ENCODE data around the gene AHNAK2.
"Not testable (repeated sequence)": the region's sequence is repeated elsewhere in the genome, so short reads cannot be mapped to it uniquely, and the experiment has no call there.

The AHNAK2 gene

DNA sequence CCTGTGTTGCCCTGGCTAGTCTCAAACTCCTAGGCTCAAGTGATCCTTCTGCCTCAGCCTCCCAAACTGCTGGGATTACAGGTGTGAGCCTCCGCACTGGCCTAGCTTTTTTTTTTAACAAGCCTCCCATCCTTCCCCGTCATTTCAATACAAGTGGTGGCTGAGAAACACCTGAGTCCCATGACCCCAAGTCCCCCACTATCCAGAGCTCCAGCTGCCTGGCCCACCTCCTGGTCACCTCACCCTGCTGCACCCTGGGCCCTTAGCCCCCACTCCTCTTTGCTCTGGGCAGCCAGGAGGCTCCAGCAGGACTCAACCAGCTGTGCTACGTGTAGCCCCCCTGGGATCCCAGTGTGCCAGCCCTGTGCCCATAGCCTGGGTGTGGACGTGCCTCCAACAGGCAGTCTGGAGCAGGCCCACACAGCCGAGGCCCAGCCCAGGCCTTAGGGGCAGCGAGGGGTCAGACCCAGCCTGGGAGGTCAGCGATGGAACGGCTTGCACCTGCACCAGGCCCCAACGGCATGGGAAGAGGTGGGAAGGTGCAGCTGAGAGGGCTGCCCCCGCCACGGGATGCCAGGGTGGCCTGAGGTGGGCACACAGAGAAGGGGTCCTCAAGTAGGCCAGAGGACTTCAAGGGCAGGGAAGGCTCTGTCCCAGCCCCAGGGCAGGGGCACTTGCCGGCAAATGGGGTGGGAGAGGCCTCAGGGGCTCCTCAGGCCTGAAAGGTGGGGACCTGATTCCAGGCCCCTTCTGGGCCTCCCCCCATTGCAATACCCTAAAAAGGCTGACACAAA, 6.5 kb downstream of the AHNAK2 start:
- DNase-seq = no peak

DNA sequence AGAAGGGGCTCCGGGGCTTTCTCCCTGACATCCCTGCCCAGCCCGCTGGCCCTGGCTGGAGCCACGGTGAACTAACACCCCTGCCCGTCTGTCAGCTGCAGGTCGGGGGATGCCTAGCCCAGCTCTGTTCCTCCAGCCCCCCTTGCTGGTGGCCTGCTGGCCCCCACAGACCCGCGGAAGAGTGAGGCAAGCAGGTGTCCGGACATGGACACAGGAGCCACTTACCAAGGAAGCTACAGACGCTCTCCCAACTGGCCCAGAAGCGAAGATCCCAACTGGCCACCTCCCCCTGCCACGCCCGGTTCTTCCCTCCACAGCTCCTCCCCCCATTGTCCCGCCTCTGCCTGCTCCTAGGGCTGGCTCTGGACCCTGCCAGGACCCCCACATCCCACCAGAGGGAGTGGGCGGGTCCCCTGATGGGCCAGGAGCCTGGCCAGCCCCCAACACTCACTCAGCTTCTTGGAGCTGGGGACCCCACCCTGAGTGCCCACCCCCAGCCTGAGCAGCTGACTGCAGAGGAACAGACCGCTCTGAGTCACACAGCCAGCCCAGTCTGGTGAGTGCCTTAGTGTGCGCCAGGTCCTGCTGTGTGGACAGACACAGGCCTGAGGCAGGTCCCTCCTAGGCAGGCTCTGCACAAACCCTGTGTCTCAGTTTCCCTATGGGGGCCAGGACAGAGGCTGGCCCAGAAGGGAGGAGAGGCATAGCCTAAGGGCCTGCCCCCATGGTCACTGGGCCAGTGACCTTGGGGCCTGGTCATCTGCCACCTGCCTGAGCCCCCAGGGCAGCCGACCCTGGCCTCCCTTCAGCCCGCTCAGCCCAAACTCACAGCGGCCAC, 7.7 kb downstream of the AHNAK2 start:
- no peak for DNase-seq

DNA sequence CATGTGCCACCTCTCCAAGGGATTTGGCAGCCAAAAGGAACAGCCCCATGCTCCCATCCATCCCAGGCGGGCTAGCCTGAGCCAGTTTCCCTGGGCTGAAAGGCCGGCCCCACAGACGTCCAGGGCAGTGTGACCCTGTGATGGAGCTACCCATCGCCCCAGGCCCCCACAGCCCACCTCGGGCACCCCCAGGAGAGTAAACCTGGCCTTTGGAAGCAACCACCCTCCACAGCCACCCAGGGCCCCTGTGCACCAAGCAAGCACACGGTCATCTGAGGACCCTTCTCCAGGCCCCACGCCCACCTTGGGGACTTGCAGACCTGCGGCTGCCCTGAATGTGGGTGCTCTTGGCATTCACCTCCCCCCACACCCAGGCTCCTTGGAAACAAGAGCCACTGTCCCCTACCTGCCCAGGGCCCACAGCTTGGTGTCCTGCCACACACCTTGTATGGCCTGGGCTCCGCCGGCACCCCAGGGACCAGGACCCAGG, 8.4 kb downstream of the AHNAK2 start:
- no peak for DNase-seq

DNA sequence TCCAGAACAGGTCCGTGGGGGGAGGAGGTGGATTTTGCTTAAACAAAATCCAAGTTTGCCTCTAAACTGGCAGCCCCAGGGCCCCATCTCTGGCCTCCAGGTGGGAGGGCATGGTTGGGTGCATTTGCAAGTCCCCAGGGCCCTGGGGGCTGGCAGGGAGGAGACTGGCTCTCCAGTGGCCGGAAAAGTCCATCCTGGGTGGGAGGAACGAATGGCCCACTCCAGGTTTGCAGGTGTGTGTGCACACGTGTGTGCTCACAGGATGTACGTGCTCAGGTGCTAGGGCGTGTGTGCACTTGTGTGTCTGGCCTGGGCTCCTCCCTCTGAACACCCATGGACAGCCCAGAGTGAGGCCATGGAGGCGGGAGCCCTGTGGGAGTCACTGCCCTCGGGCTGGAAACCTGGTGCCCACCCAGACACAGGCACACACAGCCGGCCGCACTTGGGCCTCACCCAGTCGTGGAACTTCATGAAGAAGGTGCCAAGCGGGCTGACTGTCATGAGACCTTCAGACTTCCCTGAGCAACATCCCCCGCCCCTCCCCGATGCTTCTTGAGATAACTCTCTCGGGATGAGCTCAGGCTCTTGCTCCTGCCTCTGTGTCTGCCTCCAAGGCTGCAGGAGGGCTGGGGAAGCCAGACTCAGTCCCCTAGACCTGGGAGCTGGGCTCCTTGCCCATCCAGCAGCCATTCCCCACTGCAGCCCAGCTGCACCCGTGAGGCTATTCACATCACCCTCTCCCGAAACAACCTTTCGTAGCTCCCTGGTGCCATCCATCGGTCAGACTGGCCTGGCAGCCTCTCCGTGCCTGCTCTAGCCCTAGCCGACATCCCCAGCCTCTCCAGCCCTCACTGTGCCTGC, 9.4 kb downstream of the AHNAK2 start:
- DNase-seq = no peak

DNA sequence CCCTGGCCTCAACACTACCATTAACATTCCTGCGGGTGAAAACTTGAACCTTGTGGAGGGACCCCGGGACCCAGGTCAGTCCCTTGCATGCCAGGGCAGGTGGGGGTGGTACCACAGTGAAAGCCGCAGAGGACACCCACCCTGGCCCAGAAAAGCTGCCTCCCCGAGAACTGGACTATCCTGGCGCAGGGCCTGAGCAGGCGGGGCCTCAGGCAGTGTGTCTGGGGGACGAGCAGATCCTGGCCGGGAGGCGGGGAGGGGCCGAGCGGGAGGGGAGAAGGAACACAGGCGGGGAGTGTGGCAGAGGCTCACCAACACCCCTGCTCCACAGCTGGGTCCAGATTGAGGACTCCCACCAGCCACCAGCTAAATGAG, 10.0 kb downstream of the AHNAK2 start:
- no peak for DNase-seq

DNA sequence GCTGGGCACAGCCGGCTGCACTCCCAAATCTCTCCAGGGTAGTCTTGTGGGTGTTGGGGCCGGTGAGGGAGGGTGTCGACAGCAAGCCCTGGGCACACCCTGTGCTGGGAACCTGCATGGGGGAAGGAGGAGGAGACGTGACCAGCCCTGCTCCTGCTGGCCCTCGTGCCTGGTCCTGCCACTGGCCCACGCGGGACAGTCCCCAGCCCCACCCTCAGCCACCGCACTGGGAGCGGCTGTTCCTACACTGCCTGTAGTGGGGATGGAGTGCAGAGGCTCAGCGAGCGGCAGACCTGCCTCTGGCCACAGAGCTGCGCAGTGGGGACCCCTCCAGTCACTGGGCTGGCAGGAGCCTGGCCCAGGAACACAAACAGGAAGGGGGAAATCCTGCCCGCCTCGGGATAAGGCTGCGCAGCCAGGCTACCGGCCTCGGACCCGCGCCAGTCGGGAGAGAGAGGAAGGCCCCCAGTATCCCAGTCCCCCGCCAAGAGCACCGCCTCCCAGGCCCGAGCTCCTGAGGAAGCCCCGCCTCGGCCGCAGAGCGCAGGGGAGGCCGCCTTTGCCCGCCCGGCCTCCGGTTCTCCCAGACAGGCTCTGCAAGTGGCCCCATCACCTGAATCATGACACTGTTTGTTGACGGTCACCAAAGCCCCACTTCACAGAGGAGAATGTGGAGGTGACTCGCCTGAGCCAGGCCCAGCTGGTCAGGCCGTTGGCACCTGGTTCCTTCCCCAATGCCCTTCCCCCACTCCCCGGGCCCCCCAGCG, 10.6 kb downstream of the AHNAK2 start:
- DNase-seq = no peak

DNA sequence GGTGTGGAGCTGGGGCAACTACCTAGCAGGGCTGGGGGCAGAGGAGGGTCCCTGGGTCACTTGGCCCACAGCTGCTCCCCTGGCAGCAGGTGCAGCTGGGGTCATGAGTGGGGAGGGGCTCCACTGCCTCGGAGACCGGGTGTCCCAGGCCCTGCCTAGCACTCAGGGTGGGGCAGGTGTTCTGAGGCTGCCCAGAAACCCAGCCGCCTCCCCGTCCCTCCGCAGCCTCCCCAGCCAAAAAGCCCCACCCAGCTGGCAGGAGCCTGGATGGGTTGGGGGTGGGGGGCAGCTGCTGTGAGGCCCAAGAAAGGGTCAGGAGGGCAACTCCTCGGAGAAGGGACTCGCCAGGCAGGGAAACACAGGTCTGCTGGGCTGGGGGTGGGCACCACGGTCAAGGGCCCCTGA, 11.2 kb downstream of the AHNAK2 start:
- DNase-seq = no peak

DNA sequence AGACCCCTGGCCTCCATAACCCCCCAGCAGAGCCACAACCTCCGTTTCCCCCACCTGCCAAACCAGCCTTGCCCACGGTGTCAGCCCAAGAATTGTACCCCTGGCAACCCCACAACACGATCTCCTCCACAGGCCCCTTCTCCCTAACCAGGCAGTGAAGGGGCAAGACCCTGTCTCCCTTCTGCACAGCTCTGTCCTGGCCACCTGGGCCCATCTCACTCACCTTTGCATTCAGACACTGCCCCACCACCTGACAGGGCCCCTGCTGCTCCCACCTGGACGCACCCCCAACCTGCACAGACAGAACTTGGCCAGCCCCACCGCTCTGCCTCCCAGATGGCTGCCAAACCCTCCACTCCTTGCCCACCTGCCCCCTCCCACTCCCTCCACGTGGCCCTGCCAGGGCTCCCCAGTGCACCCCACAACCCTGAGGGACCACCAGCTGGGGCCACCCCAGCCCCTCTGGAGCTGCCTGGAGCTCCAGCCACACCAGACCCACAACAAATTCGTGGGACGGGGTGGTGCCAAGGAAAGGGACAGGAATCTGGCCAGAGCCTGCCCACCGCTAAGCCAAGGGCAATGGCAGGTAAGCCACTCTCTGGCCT, 11.8 kb downstream of the AHNAK2 start:
- no peak for DNase-seq

DNA sequence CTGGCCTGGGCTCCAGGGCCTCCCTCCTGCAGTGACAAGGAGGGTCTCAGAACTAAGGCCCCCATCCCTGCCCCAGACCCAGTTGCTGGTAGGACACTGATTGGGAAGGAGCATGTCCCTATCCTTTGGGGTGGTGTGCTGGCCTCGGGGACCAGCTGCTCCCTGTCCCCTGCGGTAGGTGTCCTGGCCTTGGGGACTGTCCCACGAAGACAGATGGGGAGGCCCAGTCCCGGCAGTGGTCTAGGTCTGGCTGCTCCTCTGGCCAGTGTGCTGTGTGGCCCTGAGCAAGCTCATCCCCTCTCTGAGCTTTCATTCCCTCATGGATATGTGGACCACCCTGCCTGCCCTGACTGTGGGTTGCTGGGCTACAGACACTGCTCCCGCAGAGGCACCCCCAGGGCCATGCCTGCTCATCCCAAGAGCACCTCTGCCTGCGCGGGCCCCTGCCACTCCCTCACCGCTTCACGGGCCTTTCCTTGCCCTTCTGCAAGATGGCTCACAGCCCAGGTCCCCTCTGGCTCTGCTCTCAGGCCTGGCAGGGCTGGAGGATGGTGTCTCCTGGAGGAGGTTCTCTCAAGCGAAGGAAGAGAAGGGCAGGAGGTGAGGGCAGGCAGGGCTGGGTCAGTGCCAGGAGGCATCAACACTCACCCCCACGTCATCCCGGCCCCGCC, 12.5 kb downstream of the AHNAK2 start:
- no peak for DNase-seq

DNA sequence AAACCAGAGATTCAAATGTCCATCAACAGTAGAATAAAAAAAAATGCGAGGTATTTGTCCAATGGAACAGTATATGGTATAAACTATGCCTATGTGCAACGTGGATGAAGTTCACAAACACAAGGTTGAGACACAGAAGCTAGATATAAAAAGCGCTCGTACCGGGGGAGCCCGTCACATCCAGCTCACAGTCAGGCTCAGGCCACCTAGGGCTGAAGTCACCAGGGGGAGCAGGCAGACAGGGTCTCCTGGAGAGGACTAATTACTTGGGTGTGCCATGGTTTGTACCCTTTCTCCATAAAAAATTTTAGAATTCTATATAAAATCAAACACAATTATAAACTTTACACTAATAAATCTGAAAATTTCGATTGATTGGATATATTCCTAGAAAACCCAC, 13.6 kb downstream of the AHNAK2 start:
- no peak for DNase-seq

DNA sequence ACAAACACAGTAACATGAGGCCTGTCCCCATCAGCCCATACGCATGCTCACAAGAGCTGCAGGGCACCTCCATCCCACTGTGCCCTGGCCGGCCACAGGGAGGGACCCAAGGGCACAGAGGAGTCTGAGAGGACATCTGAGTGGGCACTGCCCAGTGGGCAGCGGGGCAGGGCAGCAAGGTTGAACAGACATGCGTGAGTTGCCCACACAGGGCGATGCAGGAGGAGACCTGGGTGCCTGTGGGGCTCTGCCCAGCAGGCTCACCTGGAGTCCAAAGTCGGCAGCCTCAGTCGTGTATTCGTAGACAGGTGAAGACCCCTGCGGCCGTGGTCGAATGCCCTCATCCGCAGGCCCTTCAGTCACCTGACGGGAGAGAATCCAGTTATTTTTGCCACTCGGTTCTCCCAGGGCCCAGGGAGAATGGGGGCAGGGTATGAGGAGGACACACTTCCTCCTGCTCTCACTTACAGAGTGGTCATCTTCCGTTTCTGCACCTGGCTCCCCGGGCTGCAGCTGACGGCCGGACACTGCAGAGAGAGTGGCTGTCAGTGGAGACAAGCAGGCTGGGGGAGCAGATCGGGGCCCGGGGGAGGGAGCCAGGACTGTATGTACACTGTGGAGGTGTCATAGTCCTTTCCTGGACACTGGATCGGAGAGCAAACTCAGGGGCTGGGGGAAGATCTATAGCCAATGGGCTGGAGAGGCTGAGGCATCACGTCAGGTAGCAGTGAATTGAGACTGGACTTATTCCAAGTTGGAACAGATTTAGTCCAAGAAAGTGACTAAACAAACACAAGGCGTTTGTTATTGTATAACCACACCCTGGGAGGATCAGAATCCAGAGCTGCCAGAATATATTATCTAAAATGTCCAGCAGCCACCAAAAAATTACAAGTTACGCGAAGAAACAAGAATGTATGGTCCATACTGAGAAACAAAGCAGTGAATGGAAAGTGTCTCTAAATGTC, 20.7 kb downstream of the AHNAK2 start:
- no peak for DNase-seq

DNA sequence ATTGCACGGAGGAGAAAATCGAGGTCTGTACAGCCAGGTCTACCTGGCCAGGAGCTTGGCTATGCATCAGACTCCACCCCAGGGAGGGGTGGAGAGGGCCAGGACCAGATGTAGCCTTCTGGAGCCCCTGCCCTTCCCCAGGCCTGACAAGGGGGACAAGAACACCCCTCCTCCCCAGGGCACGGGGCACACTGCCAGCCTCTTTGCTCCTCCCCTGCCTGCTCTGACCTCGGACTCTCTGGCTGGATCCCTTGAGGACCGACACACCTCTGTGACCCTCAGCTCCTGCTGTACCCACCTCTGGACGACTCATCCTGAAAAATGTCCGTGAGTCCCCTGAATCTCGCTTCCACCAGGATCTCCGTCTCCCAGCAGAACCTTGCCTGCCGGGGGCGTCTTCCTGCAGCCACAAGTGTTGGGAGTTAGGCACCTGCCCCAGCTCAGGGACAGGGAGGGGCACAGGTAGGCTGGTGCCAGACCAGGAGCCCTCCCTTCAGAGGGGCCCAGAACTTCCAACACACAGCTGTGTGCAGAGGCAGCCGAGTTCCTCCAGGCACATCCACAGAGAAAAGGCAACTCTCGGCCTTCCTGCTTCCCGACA, 21.8 kb downstream of the AHNAK2 start:
- no peak for DNase-seq

DNA sequence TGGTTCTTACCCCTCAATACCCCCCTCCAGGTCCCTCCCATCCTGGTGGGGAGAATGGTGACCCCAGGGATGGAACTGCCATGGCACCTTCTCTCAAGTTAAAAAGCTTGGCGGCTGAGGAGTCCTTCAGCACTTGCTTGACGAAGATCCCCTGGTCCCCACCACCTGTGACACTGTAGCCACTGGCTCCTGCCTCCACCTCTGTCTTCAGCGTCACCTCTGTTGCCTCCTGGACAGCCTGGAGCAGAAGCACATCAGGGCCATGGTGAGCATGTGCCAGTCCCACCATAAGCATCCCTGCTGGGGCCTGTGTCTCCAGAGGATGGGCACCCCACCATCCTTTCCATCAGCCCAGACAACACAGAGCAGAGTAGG, 22.8 kb downstream of the AHNAK2 start:
- DNase-seq = no peak

DNA sequence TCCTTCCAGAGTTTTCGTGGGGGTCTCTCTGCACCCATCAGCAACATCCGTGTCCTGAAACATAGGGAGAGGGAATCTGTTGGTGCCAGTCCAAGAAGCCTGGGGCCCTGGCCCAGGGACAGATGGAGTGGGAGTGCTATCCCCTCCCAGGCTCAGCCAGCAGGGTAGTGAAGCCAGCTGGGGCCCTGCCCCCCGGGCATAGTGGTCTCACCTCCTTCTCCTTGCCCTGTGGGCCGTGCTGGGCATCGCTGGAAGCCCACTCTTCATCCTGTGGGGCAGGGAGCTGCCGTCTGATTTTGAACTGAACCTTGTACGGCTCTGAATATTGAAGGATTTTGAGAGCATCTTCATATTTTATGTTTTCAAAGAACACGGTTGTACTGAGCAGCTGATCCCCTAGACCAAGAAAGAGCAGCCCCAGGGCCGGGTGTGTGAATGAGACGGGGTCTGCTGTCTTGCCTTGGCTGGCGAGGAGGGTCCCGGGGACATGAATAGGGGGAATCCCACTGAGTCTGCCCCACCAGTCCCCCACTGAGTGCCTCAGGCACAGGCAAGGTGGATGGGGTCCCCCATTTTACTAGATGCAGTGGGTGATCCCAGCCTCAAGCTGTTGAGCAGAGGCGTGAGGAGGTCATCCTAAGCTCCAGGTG, 23.3 kb downstream of the AHNAK2 start:
- no peak for DNase-seq

DNA sequence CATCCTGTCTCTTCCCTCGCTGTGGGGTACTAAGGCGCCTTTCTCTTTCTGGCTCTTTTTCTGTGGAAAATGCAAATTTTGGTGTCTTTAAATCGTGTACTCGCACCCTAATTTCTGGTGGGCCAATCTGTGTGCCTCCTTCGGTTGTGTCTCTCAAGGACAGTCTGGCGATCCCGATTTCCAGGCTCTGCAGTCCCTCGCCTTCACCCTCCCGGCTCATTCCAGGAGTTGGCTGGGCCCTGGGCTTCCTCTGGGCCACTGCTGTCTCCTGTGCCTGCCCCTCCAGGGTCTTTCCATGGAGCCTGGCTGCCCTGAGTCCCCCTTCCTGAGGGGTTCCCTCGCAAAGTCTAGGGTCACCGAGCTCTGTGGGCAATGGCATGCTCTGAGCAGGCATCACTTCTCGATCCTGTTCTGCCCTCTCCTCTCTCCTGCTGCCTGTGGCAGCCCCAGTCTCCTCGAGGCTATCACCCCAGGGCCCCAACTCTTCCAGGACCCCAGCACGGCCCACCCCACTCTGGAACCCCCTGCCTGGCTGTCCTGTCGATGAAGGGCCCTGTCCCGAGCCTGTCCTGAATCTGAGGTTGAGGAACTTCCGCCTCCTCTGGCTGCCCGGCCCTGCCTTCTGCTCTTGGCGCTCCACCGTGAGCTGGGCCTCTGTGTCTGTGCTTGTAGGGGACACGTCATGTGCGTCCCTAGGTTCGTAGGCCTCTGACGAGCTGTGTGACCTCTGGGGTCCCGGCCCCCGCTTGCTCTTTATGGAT, 24.1 kb downstream of the AHNAK2 start:
- DNase-seq = no peak

DNA sequence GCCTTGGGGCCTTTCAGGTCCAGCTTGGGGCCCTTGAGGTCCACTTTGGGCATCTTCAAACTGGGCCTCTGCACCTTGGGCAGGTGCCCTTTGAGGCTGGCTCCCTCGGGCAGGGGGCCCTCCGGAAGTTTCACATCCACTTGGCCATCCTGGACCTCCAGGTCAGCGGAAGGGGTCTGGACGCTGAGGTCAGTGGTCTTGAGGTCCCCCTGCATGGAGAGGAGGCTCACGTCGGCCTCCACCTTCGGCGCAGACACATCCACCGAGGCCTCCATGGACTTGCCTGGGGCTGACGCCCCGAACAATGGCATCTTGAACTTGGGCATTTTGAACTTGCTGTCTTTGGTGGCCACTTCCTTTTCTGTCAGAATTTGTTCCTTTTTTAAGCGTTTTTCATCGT, 25.1 kb downstream of the AHNAK2 start:
- DNase-seq = no peak

DNA sequence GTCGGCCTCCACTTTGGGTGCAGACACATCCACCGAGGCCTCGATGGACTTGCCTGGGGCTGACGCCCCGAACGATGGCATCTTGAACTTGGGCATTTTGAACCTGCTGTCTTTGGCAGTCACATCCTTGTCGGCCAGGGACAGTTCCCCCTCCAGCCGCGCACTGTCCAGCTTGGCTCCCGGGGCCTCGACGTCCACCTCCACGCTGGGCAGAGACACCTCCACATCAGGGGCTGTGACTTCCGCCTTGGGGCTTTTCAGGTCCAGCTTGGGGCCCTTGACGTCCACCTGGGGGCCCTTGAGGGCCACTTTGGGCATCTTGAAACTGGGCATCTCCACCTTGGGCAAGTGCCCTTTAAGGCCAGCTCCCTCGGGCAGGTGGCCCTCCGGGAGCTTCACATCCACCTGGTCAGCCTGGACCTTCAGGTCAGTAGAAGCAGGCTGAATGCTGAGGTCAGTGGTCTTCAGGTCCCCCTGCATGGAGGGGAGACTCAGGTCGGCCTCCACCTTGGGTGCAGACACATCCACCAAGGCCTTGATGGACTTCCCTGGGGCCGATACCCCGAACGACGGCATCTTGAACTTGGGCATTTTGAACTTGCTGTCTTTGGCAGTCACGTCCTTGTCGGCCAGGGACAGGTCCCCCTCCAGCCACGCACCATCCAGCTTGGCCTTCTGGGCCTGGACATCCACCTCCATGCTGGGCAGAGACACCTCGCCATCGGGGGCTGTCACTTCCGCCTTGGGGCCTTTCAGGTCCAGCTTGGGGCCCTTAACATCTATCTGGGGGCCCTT, 26.1 kb downstream of the AHNAK2 start:
- not testable (repeated sequence) for DNase-seq

DNA sequence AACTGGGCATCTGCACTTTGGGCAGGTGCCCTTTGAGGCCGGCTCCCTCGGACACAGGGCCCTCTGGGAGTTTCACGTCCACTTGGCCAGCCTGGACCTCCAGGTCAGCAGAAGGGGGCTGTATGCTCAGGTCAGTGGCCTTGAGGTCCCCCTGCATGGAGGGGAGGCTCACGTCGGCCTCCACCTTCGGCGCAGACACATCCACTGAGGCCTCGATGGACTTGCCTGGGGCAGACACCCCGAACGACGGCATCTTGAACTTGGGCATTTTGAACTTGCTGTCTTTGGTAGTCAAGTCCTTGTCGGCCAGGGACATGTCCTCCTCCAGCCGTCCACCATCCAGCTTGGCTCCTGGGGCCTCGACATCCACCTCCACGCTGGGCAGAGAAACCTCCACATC, 27.5 kb downstream of the AHNAK2 start:
- DNase-seq = not testable (repeated sequence)

All from stimulated activated CD4-positive, alpha-beta T cell treated with anti-CD3 and anti-CD28 coated beads, Interleukin-4, amount 100 ng/mL, for 4 hours (primary cell).